ENCODE measurements around the gene MRAP.

DNA sequence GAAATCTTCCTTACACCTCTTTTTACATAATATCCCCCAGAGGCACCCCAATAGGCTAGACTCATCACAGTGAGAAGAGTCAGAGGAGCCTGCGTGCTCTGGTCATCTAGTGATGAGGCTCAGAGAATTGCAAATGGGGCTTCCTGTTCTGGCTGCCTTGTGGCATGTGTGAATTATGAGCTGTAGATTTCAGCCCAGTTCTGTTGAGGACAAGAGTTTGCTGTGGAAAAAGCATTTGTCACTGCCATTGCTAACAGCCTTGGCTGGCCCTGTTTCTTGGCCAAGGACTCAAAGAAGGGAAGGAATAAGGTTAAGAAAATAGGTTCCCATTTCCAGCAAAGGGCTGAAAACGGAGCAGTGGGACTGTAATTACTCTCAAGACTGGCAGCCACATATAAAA lies 30.7 kb downstream of the MRAP start:
- TF ChIP-seq, protein P1, sequence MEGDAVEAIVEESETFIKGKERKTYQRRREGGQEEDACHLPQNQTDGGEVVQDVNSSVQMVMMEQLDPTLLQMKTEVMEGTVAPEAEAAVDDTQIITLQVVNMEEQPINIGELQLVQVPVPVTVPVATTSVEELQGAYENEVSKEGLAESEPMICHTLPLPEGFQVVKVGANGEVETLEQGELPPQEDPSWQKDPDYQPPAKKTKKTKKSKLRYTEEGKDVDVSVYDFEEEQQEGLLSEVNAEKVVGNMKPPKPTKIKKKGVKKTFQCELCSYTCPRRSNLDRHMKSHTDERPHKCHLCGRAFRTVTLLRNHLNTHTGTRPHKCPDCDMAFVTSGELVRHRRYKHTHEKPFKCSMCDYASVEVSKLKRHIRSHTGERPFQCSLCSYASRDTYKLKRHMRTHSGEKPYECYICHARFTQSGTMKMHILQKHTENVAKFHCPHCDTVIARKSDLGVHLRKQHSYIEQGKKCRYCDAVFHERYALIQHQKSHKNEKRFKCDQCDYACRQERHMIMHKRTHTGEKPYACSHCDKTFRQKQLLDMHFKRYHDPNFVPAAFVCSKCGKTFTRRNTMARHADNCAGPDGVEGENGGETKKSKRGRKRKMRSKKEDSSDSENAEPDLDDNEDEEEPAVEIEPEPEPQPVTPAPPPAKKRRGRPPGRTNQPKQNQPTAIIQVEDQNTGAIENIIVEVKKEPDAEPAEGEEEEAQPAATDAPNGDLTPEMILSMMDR (IDR thresholded peaks at IDR 0.05; ENCODE audit: insufficient read depth, low read length) = no peak
- no peak for TF ChIP-seq POLR2AphosphoS5 (IDR thresholded peaks at IDR 0.05; ENCODE audit: low read depth)
- TF ChIP-seq, protein P2, sequence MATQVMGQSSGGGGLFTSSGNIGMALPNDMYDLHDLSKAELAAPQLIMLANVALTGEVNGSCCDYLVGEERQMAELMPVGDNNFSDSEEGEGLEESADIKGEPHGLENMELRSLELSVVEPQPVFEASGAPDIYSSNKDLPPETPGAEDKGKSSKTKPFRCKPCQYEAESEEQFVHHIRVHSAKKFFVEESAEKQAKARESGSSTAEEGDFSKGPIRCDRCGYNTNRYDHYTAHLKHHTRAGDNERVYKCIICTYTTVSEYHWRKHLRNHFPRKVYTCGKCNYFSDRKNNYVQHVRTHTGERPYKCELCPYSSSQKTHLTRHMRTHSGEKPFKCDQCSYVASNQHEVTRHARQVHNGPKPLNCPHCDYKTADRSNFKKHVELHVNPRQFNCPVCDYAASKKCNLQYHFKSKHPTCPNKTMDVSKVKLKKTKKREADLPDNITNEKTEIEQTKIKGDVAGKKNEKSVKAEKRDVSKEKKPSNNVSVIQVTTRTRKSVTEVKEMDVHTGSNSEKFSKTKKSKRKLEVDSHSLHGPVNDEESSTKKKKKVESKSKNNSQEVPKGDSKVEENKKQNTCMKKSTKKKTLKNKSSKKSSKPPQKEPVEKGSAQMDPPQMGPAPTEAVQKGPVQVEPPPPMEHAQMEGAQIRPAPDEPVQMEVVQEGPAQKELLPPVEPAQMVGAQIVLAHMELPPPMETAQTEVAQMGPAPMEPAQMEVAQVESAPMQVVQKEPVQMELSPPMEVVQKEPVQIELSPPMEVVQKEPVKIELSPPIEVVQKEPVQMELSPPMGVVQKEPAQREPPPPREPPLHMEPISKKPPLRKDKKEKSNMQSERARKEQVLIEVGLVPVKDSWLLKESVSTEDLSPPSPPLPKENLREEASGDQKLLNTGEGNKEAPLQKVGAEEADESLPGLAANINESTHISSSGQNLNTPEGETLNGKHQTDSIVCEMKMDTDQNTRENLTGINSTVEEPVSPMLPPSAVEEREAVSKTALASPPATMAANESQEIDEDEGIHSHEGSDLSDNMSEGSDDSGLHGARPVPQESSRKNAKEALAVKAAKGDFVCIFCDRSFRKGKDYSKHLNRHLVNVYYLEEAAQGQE (IDR thresholded peaks at IDR 0.05; ENCODE audit: insufficient replicate concordance, low read depth) = no peak

Measured in HL-60 (cell line).